Karpas-422 (cell line): ENCODE measurements around the gene MARCHF3. TPM values are rescaled to one million over a fixed set of nuclear protein-coding genes. Genes with fewer than 3 reads are reported as not detected.
A peak's percentile ranks its signal among the peaks of the same experiment; 100 is the strongest.

Experiments
- DNase-seq: peaks from one replicate; pipeline ENCODE4 v3.0.0-alpha.2; 2015
- H2AFZ ChIP-seq: fragments of 200-600 bp; sonication (generic); 2 replicates; pipeline ENCODE4 v1.6.1; 2014; ENCODE audit warnings: antibody characterized with exemption, low read length, mixed read lengths
- H3K27ac ChIP-seq: fragments of 200-600 bp; sonication (generic); 2 replicates; pipeline ENCODE4 v1.5.1; 2014; ENCODE audit warnings: mild to moderate bottlenecking, low read length, moderate library complexity
- H3K27me3 ChIP-seq: fragments of 200-600 bp; sonication (generic); 2 replicates; pipeline ENCODE4 v1.6.1; 2014; ENCODE audit warnings: low read length, mixed read lengths
- H3K36me3 ChIP-seq: fragments of 200-600 bp; sonication (generic); 2 replicates; pipeline ENCODE4 v1.6.1; 2014; ENCODE audit warnings: low read length, mixed read lengths; ENCODE audit not compliant: insufficient read depth
- H3K4me1 ChIP-seq: fragments of 200-600 bp; sonication (generic); 2 replicates; pipeline ENCODE4 v1.6.1; 2014; ENCODE audit warnings: mild to moderate bottlenecking, low read length, mixed read lengths
- H3K4me2 ChIP-seq: fragments of 200-600 bp; sonication (generic); 2 replicates; pipeline ENCODE4 v1.6.1; 2014; ENCODE audit warnings: low read length, low read depth, mild to moderate bottlenecking; ENCODE audit not compliant: poor library complexity, severe bottlenecking
- H3K4me3 ChIP-seq: fragments of 200-600 bp; sonication (generic); 2 replicates; pipeline ENCODE4 v1.5.1; 2014; ENCODE audit warnings: mild to moderate bottlenecking, antibody characterized with exemption, low read length, mixed read lengths
- H3K79me2 ChIP-seq: fragments of 200-600 bp; sonication (generic); 2 replicates; pipeline ENCODE4 v1.6.1; 2014; ENCODE audit warnings: mild to moderate bottlenecking, low read length, mixed read lengths
- H3K9ac ChIP-seq: fragments of 200-600 bp; sonication (generic); 2 replicates; pipeline ENCODE4 v1.6.0; 2014; ENCODE audit warnings: low read length
- H3K9me2 ChIP-seq: fragments of 200-600 bp; sonication (generic), shearing (Covaris generic); replicated peaks from 2 replicates; pipeline ENCODE4 v1.6.0; 2014; ENCODE audit warnings: mild to moderate bottlenecking, low read length, moderate library complexity; ENCODE audit not compliant: insufficient read depth
- H3K9me3 ChIP-seq: fragments of 300-700, 200-600 bp; sonication (generic); 2 replicates; pipeline ENCODE4 v1.6.1; 2014; ENCODE audit warnings: low read length, mixed read lengths
- H4K20me1 ChIP-seq: fragments of 200-600 bp; sonication (generic); 2 replicates; pipeline ENCODE4 v1.6.1; 2014; ENCODE audit warnings: mild to moderate bottlenecking, antibody characterized with exemption, low read length, low read depth; ENCODE audit not compliant: insufficient read depth
- total RNA-seq: library from RNA; depleted of rRNA; stranded (reverse); fragments of >200 nt; shearing (Covaris generic); gene quantifications from 2 replicates; pipeline ENCODE4 v1.2.3, GENCODE V29; 2014; ENCODE audit warnings: low replicate concordance; rRNA removed

MARCHF3 gene, protein sequence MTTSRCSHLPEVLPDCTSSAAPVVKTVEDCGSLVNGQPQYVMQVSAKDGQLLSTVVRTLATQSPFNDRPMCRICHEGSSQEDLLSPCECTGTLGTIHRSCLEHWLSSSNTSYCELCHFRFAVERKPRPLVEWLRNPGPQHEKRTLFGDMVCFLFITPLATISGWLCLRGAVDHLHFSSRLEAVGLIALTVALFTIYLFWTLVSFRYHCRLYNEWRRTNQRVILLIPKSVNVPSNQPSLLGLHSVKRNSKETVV
- 0.56 and 9.9 TPM in 2 replicates for total RNA-seq

DNA sequence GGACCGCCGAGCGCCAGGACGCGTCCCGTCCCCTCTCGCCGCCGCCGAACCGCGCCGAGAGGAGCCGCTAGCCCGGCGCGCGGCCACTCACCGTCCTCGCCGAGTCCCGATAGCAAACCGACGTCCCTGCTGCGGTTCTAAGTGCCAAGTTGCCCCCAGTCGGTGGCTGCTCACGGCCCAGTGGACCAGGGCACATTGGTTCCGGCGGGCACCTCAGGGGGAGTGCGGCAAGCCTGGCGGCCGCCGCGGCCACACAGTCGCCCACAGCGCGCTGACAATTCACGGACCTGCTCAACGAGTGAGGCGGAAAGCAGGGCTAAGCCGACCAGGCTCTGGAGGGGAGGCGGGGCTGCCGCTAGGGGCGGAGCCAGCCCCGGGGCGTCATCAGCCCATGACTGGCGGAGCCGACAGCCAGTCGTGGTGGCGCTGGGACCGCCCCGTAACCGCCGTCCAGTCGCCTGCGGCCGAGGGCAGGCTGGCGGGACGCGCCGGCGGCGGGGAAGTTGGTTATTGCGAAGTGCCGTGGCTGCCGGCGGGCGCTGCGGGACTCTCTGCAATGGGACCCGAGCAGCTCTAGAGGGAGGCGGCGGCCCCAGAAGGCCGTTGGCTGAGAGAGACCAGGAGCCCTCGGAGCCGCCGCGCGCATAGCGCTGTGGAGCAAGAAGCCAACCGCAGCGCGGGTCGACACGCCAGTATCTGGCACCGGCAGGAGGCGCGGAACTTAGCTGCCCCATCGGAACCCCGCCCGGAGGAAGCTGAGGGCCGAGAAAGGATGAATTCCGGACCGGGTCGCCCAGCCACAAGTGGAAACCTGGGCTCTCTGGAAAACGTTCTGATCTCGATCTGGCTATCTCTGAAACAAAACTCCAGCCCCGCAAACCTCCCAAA is at the start of gene MARCHF3:
TSS of gene MARCHF3 (minus strand) at position 300 of the 888 bp plus-strand sequence. CDS start 112,387 bp downstream, outside the sequence.
- H3K27me3 ChIP-seq, result no peaks in the 10 kb centered on the region; the same call in 1 of the 2 replicates
- peak within 1 kb of the TSS; percentile 99 for H2AFZ ChIP-seq
- peak within 1 kb of the TSS; percentile 75 for H3K9ac ChIP-seq
- no peaks in the 10 kb centered on the region for H3K79me2 ChIP-seq
- no peak within 1 kb of the TSS for H3K27ac ChIP-seq
- H4K20me1 ChIP-seq, result no peaks in the 10 kb centered on the region
- no peaks in the 10 kb centered on the region for H3K9me3 ChIP-seq
- peak; percentile 97 for DNase-seq
- H3K9me2 ChIP-seq, result no peaks in the 10 kb centered on the region
- peaks cover 18% of the 10 kb centered on the region for H3K4me1 ChIP-seq
- peak within 1 kb of the TSS; percentile 89 for H3K4me3 ChIP-seq
- no peaks in the 10 kb centered on the region for H3K36me3 ChIP-seq
- peak within 1 kb of the TSS; percentile 96 for H3K4me2 ChIP-seq

DNA sequence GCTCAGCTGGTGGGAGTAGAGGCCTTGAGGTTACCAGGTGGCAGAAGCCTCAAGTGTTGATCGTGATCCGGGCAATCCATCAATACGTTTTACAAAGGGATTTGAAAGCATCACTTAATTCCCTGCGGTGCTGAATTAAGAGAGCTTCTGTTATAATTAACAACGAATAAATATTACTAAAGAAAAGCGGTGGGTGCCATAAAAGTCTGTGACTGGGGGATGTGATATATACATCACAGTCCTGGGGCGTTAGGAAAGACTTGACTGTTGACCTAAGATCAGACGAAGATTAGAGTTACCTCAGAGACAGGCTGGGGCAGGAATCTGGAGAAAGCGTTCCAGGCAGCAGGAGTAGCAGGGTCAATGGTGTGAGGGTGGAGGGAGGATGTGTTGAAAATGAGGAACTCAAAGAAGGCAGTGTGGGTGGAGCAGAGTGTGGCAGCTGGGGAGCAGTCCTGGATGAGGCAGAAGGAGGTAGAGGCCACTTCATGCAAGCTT is 49.7 kb upstream of the MARCHF3 start:
- Histone ChIP-seq H3K79me2 (no peaks in the 10 kb centered on the region), H3K4me3 (no peak overlapping the region), H3K4me1 (no peaks in the 10 kb centered on the region), H3K27me3 (no peaks in the 10 kb centered on the region), H2AFZ (no peak overlapping the region), H3K4me2 (no peak overlapping the region), H4K20me1 (no peaks in the 10 kb centered on the region), H3K9me3 (no peaks in the 10 kb centered on the region), H3K36me3 (no peaks in the 10 kb centered on the region), H3K27ac (no peak overlapping the region), H3K9me2 (no peaks in the 10 kb centered on the region), H3K9ac (no peak overlapping the region)
- no peak for DNase-seq

DNA sequence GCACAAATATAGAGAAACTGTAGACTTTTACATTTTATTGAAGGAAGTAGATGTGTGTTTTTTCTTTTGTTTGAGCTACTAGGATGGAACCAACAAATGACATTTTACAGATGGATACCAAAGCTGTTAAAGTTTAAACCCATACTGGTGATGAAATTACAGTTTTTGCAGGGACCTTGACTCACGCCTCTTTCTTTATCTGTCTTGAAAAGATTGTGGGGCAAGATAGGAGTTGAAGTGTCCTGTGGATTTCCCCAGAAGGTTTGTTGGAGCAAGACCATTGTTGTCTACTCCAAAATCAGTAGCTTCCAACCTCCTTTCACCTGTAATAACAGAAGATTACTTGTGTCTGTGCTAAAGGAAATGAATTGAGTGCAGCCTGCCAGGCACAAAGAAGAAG is 47.0 kb upstream of the MARCHF3 start:
- Histone ChIP-seq H3K9me3 (no peaks in the 10 kb centered on the region), H3K27ac (no peak overlapping the region), H3K4me1 (peaks cover 6% of the 10 kb centered on the region), H3K4me3 (no peak overlapping the region), H3K9me2 (no peaks in the 10 kb centered on the region; the same call in 1 of the 2 replicates), H3K4me2 (no peak overlapping the region), H3K9ac (no peak overlapping the region), H4K20me1 (no peaks in the 10 kb centered on the region), H3K36me3 (no peaks in the 10 kb centered on the region), H3K27me3 (no peaks in the 10 kb centered on the region), H3K79me2 (no peaks in the 10 kb centered on the region), H2AFZ (no peak overlapping the region)
- DNase-seq, result no peak

DNA sequence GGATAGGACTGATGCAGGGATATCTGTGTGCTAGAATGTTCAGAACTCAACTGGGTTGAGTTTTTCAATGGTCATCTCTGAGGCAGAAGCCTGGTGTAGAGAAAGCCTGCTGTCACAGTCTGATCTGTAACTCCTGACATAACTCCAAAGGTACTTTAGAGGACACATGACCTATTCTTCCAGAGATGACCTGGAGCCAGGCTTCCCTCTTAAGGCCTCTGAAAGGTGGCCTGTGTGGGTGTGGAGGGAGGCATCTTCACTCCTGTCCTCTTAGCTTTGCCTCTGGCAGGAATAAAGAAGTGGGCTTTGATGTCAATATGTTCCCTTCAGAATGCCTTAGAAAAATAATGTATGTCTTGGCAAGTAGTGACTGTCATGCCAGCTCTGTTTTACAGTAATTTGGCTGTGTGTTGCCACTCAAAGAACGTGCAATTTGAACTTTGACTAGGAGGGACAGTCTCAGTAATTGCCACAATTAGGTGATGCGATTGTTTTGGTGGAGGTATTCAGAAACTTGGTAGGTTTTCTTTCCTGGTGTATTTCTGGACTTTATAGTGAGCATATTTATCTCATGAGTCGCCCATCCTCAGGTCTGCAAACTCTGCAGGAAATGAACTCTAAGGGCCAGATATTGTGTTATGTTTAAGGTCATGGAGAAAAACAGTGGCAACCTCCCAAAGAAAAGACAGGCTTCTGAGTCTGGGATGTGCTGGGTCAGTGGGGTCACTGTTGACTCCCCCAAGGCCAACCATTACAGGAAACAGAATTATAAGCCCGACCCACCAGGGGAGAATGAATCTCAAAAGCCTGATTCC is 46.2 kb upstream of the MARCHF3 start:
- DNase-seq, result no peak
- Histone ChIP-seq H3K4me1 (peaks cover 13% of the 10 kb centered on the region), H3K9ac (no peak overlapping the region), H3K9me2 (no peaks in the 10 kb centered on the region; the same call in 1 of the 2 replicates), H3K27ac (no peak overlapping the region), H3K4me2 (no peak overlapping the region), H3K79me2 (no peaks in the 10 kb centered on the region), H3K4me3 (no peak overlapping the region), H4K20me1 (no peaks in the 10 kb centered on the region), H2AFZ (no peak overlapping the region), H3K36me3 (no peaks in the 10 kb centered on the region), H3K27me3 (no peaks in the 10 kb centered on the region), H3K9me3 (no peaks in the 10 kb centered on the region)

DNA sequence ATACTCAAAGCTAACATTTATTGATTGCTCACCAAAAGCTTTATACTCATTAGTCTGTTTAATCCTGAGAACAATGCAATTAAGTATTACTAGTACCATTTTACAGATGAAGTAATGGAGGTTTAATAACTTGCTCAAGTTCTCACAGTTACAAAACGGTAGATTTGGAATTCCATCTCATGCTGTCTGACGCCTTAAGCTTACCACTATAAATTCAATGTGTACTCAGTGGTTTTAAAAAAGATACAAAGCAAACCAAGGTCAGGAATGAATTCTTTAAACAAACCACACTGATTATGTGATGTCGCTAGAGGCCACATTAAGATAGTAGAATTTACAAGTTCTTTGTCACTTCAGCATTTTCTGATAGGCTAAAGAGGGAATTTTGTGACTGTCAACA is 44.1 kb upstream of the MARCHF3 start:
- Histone ChIP-seq H3K27ac (no peak overlapping the region), H3K79me2 (no peaks in the 10 kb centered on the region), H3K4me1 (peaks cover 13% of the 10 kb centered on the region), H2AFZ (no peak overlapping the region), H3K4me3 (no peak overlapping the region), H3K27me3 (no peaks in the 10 kb centered on the region), H3K9me3 (no peaks in the 10 kb centered on the region), H3K9ac (no peak overlapping the region), H3K9me2 (no peaks in the 10 kb centered on the region; the same call in 1 of the 2 replicates), H3K36me3 (peaks cover 8% of the 10 kb centered on the region; the same call in 1 of the 2 replicates), H4K20me1 (no peaks in the 10 kb centered on the region), H3K4me2 (no peak overlapping the region)
- no peak for DNase-seq

DNA sequence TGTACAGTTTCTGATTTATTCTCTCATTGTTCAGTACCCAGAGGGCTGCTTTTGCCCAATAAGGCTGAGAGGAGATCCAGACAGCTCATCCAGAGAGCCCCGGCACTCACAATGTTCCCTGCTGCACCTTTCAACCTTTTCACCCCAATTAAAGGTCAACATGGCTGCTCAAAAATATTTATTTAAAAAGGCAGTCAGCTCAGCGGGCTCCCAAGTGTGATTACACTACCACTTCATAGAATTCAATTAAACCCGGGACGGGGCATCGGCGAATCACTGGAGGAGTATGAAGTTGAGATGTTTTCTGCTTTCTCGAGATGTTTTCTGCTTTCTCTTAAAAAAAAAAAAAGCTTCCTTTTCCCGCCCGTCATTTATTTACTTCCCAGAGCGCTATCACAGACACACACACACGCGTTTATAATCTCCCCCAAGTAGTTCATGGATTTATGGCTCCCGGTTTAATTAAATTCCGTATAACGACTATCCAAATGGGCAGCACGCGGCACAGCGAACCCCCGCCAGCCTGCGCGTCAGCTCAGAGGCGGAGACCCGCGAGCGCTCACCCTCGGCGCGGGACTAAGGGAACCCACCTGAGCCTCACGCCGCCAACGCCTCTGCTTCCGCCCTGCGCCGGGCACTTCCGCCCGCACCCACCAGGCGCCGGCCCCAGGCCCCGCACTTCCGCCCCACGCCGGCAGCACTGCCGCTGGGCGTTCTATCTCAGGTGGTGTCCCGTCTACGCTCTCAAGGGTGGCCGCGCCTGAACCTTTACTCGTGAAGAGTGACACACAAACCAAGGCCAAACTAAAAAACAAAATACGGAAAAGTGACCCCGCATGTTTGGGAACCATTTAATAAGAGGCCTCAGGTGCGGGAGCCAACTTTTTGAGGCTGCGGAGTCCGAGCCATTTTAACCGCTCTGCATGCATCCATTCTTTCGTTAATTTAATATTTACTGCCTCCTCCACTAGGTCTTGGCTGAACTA is 42.8 kb upstream of the MARCHF3 start, which contains the start of gene C5orf63:
TSS of gene C5orf63 (minus strand) at position 642 of the 986 bp plus-strand sequence. CDS start 14,507 bp downstream, outside the sequence.
- Histone ChIP-seq H3K9me2 (no peaks in the 10 kb centered on the region; the same call in 1 of the 2 replicates), H3K4me3 (peak within 1 kb of the TSS; percentile 81), H3K27me3 (no peaks in the 10 kb centered on the region), H4K20me1 (no peaks in the 10 kb centered on the region), H3K79me2 (no peaks in the 10 kb centered on the region), H3K4me2 (peak within 1 kb of the TSS; percentile 96), H3K9me3 (no peaks in the 10 kb centered on the region), H3K36me3 (peaks cover 12% of the 10 kb centered on the region; the same call in 1 of the 2 replicates), H3K27ac (peak within 1 kb of the TSS; percentile 36; the same call in 1 of the 2 replicates), H2AFZ (peak within 1 kb of the TSS; percentile 53), H3K4me1 (peaks cover 13% of the 10 kb centered on the region), H3K9ac (peak within 1 kb of the TSS; percentile 80)
- DNase-seq, result peak; percentile 95

DNA sequence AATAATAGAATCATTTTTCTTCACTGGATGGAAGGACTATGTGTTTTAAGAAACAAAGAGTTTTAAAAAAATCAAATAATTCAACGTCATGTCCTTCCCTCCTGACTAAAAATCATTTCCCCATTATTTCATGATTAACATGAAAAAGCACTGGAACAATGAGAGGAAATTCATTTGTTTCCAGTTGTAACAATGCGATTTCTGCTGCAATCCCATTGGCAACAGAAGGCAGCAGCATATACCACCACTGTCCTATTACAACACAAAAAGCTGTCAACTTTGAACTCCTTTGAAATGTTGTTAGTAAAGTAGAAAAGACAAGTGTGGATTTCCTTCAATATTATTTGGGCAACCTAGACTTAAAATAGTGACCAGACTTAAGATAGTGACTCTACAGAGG is 39.9 kb upstream of the MARCHF3 start:
- Histone ChIP-seq H3K36me3 (peaks cover 12% of the 10 kb centered on the region; the same call in 1 of the 2 replicates), H3K4me2 (no peak overlapping the region), H3K27me3 (no peaks in the 10 kb centered on the region), H3K9me2 (no peaks in the 10 kb centered on the region; the same call in 1 of the 2 replicates), H3K9ac (no peak overlapping the region), H3K9me3 (no peaks in the 10 kb centered on the region), H2AFZ (no peak overlapping the region), H4K20me1 (no peaks in the 10 kb centered on the region), H3K79me2 (no peaks in the 10 kb centered on the region), H3K27ac (no peak overlapping the region), H3K4me1 (peaks cover 13% of the 10 kb centered on the region), H3K4me3 (no peak overlapping the region)
- no peak for DNase-seq
